K562 (cell line): ENCODE data around the gene TMEM208. TPM values are rescaled to one million over a fixed set of nuclear protein-coding genes. Genes with fewer than 3 reads are reported as not detected.

Experiments used
- BHLHE40 ChIP-seq: IDR thresholded peaks from 2 replicates; pipeline ENCODE4 v1.6.1; 2011; ENCODE audit warnings: low read length, improper control_type of control experiment
- COPS2 ChIP-seq: fragments of 450-650 bp; conservative IDR thresholded peaks from 2 replicates; pipeline ENCODE4 v1.6.1; 2016; ENCODE audit warnings: mild to moderate bottlenecking, moderate library complexity
- CXXC5 ChIP-seq: fragments of 250-450 bp; sonication (Bioruptor Pico); IDR thresholded peaks from 2 replicates; pipeline ENCODE4 v1.8.0; 2022; ENCODE audit warnings: inconsistent platforms, mild to moderate bottlenecking, moderate library complexity
- DACH1 ChIP-seq: fragments of 450-650 bp; IDR thresholded peaks from 2 replicates; pipeline ENCODE4 v1.6.1; 2018; ENCODE audit not compliant: partially characterized antibody
- DEAF1 ChIP-seq: fragments of 450-650 bp; formaldehyde crosslinking; IDR thresholded peaks from 2 replicates; pipeline ENCODE4 v1.4.0; 2020; ENCODE audit warnings: mild to moderate bottlenecking, moderate library complexity
- HDGF ChIP-seq: fragments of 450-650 bp; IDR thresholded peaks from 2 replicates; pipeline ENCODE4 v1.6.1; 2016
- NCOA4 ChIP-seq: fragments of 450-650 bp; IDR thresholded peaks from 2 replicates; pipeline ENCODE4 v1.6.1; 2018; ENCODE audit warnings: mild to moderate bottlenecking; ENCODE audit not compliant: partially characterized antibody
- NFIX ChIP-seq: fragments of 250-450 bp; sonication (Bioruptor Pico); IDR thresholded peaks from 2 replicates; pipeline ENCODE4 v1.4.0; 2020; ENCODE audit warnings: low read depth, mild to moderate bottlenecking, moderate library complexity
- NRF1 ChIP-seq, 2 experiments: fragments of 450-650 bp; IDR thresholded peaks in 1 of 2; conservative IDR thresholded peaks in 1 of 2; 2 replicates each; pipeline ENCODE4 v1.6.1; 2014; ENCODE audit warnings: mild to moderate bottlenecking in 2 of 2
- SMAD3 ChIP-seq: fragments of 450-650 bp; formaldehyde crosslinking; conservative IDR thresholded peaks from 2 replicates; pipeline ENCODE4 v1.4.0; 2020; ENCODE audit warnings: mild to moderate bottlenecking
- VEZF1 ChIP-seq: fragments of 200-800 bp; sonication (Bioruptor generic); IDR thresholded peaks from 2 replicates; pipeline ENCODE4 v1.6.1; 2017; ENCODE audit warnings: missing genetic modification characterization, missing compliant biosample characterization
- ZBTB8A ChIP-seq: fragments of 450-650 bp; IDR thresholded peaks from 2 replicates; pipeline ENCODE4 v1.6.1; 2018; ENCODE audit warnings: mild to moderate bottlenecking, moderate library complexity; ENCODE audit not compliant: partially characterized antibody
- ZFP91 ChIP-seq: sonication (generic); formaldehyde crosslinking; IDR thresholded peaks from 2 replicates; pipeline ENCODE4 v1.8.0; 2022; ENCODE audit warnings: mild to moderate bottlenecking, missing genetic modification reagents
- ZNF12 ChIP-seq: sonication (generic); formaldehyde crosslinking; IDR thresholded peaks from 2 replicates; pipeline ENCODE4 v1.4.0; 2020; ENCODE audit warnings: mild to moderate bottlenecking, missing genetic modification reagents
- ZNF280B ChIP-seq: fragments of 250-450 bp; sonication (Bioruptor Pico); IDR thresholded peaks from 2 replicates; pipeline ENCODE4 v1.5.1; 2021; ENCODE audit warnings: mild to moderate bottlenecking
- ZNF282 ChIP-seq: sonication (generic); formaldehyde crosslinking; IDR thresholded peaks from 2 replicates; pipeline ENCODE4 v1.8.1; 2023; ENCODE audit warnings: missing genetic modification reagents
- ZNF431 ChIP-seq: sonication (generic); formaldehyde crosslinking; IDR thresholded peaks from 2 replicates; pipeline ENCODE4 v1.8.0; 2022; ENCODE audit warnings: mild to moderate bottlenecking, missing genetic modification reagents
- polyA plus RNA-seq, 8 experiments: library from polyadenylated mRNA; depleted of rRNA in 4 of 8; stranded (reverse) in 5 of 8; unstranded in 3 of 8; fragments of >200 nt; fragmentation: Nextera tagmentation in 2 of 8; fragmentation: Illumina TruSeq in 1 of 8; extraction: Ambion mirVana in 2 of 8; extraction: Trizol in 1 of 8; gene quantifications; 2 replicates each; pipeline versions ENCODE4 v1.2.1 to v1.2.3, GENCODE V29; 2011 to 2014; ENCODE audit warnings: inconsistent platforms in 1 of 8, missing spikeins in 1 of 8
- total RNA-seq, 7 experiments: library from RNA; depleted of rRNA in 6 of 7; stranded (reverse); fragments of >200 nt in 6 of 7; fragmentation: Illumina TruSeq in 2 of 7; extraction: Trizol in 2 of 7; gene quantifications; 2 replicates each; pipeline versions ENCODE4 v1.2.1 to v1.2.3, GENCODE V29; 2011 to 2021; ENCODE audit warnings: low replicate concordance in 1 of 7
- TF ChIP-seq, protein P1 (sequence below), 2 experiments: fragments of 450-650 bp in 1 of 2; sonication (generic) in 1 of 2; formaldehyde crosslinking in 1 of 2; IDR thresholded peaks in 1 of 2; conservative IDR thresholded peaks in 1 of 2; 2 replicates each; pipeline versions ENCODE4 v1.6.1 to v1.8.1; 2016 to 2023; ENCODE audit warnings: mild to moderate bottlenecking in 2 of 2, moderate library complexity in 2 of 2, inconsistent platforms in 1 of 2, missing genetic modification reagents in 1 of 2
- TF ChIP-seq, protein P2 (sequence below): IDR thresholded peaks from 2 replicates; pipeline ENCODE4 v1.6.1; 2016; ENCODE audit warnings: missing genetic modification characterization, missing compliant biosample characterization

Gene TMEM208
- total and polyA plus RNA-seq, 9 of the 15 experiments (the other 6 are each of a cell fraction or from before 2014, with no cell fraction given): 31.8 to 239 (median 54.3) TPM

GRCh38 chr16:67226804-67227566, at the start of gene TMEM208 (continued):
- TF ChIP-seq VEZF1 (CRISPR knock-in tag): peak; percentile 89
- TF ChIP-seq, protein P1, sequence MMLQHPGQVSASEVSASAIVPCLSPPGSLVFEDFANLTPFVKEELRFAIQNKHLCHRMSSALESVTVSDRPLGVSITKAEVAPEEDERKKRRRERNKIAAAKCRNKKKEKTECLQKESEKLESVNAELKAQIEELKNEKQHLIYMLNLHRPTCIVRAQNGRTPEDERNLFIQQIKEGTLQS (IDR thresholded peaks at IDR 0.05): no peak
- TF ChIP-seq, protein P1 (CRISPR knock-in tag; conservative IDR thresholded peaks at IDR 0.05): 0 out of 2 replicates have a peak, but pooled peaks have one; percentile 3
- peak; percentile 47 for TF ChIP-seq BHLHE40
- TF ChIP-seq ZBTB8A: no peak
- no peak for TF ChIP-seq ZNF12 (CRISPR knock-in tag)
- no peak for TF ChIP-seq COPS2
- no peak for TF ChIP-seq ZNF280B
- TF ChIP-seq, protein P2, sequence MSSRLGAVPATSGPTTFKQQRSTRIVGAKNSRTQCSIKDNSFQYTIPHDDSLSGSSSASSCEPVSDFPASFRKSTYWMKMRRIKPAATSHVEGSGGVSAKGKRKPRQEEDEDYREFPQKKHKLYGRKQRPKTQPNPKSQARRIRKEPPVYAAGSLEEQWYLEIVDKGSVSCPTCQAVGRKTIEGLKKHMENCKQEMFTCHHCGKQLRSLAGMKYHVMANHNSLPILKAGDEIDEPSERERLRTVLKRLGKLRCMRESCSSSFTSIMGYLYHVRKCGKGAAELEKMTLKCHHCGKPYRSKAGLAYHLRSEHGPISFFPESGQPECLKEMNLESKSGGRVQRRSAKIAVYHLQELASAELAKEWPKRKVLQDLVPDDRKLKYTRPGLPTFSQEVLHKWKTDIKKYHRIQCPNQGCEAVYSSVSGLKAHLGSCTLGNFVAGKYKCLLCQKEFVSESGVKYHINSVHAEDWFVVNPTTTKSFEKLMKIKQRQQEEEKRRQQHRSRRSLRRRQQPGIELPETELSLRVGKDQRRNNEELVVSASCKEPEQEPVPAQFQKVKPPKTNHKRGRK (tag): no peak
- no peak for TF ChIP-seq ZNF282 (CRISPR knock-in tag)
- TF ChIP-seq DACH1: no peak
- TF ChIP-seq NRF1 (conservative IDR thresholded peaks at IDR 0.05 in 1 of 2, IDR thresholded peaks at IDR 0.05 in 1 of 2): peak; percentile 89 to 91
- TF ChIP-seq ZFP91: no peak
- no peak for TF ChIP-seq NFIX
- 0 out of 2 replicates have a peak, but pooled peaks have one; percentile 44 for TF ChIP-seq SMAD3 (CRISPR knock-in tag)
- no peak for TF ChIP-seq NCOA4
- TF ChIP-seq DEAF1 (CRISPR knock-in tag): no peak
- TF ChIP-seq HDGF: no peak
- TF ChIP-seq CXXC5: peak; percentile 74
- no peak for TF ChIP-seq ZNF431 (CRISPR knock-in tag)
